Posterior vena cava (tissue), 2 donors: ENCODE measurements around the gene ACOX1. TPM values are rescaled to one million over a fixed set of nuclear protein-coding genes. Genes with fewer than 3 reads are reported as not detected.

ENCODE experiments used
- DNase-seq: peaks from one replicate; pipeline ENCODE4 v3.0.0-alpha.2; 2020; ENCODE audit warnings: low spot score
- intact Hi-C, 2 donors: fragments of 100-400 bp; cut with DNase I; formaldehyde crosslinking; loops; one replicate each; pipeline versions ENCODE4 v1.14.1 to v1.14.2; 2022 to 2023
- long read RNA-seq, 2 donors: library from polyadenylated mRNA; unstranded; transcript quantifications; one replicate each; pipeline ENCODE4 v2.0.0, GENCODE V29; 2020 to 2021
- total RNA-seq, 2 donors: library from RNA; stranded (reverse); fragmentation: NEBNext Ultra II Directional; extraction: Animal tissue kit (Norgen Biotek cat#: 25700); gene quantifications; one replicate each; pipeline ENCODE4 v1.2.1, GENCODE V29; 2021
- donor health status: DM: yes; HTN: yes; CAD: no.
- donor health status: DM: yes; HTN: yes; CAD: no.

Gene ACOX1
- total RNA-seq = 10 to 100 TPM; 45.2 to 46.2 TPM
- long read RNA-seq, donor 1, full-length matches to known transcripts = 2 of 9 reads
- long read RNA-seq, donor 1, partial matches to known transcripts = 2 of 9 reads
- long read RNA-seq, donor 1, other reads (novel, unspliced or antisense) = 5 of 9 reads
- long read RNA-seq, donor 2, full-length matches to known transcripts = 18 of 30 reads
- long read RNA-seq, donor 2, partial matches to known transcripts = 2 of 30 reads
- long read RNA-seq, donor 2, other reads (novel, unspliced or antisense) = 10 of 30 reads

DNA sequence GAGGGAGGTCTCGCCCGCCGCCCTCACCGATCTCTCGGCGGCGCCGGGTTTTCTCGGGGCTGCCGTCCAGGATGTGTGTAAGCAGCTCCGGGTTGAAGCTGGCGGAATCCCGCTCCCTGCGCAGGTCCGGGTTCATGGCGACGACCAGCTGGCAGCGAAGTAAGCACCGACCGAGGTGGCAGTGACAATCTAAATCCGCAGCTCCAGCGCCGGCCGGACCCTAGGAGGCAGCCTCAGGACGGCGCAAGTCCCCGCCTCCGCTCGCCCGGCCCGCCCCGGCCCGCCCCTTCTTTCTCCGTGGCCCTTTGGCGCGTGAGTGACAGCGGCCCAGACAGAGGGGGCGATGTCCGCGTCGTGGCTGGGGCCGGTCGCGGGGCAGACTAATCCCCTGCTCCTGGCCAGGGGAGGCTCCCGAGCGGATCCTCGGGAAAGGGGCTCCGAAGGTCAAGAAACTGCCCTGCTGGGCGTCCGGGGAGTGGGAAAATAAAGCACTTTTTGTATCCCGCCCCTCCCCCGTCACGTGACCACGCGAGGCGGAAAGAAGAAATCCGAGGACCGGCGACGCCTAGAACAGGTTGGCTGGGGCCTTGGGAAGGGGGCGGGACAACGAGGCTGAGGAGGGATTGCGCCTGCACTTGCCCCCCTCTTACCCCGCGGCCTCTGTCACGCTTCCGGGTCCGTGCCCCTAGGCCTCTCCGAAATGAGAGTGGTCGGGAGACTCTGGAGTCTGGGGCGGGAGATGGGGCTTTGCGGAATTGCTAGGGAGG is at the start of gene ACOX1, which contains the start of gene TEN1:
ACOX1 (minus strand) TSS at position 229 of the 767 bp plus-strand sequence; CDS start at position 136, 93 bp downstream.
TEN1 (plus strand) TSS at position 303 of the 767 bp plus-strand sequence. CDS start 6,953 bp downstream, outside the sequence.
- intact Hi-C loops = no loop called here
- peak; percentile 99 for DNase-seq

DNA sequence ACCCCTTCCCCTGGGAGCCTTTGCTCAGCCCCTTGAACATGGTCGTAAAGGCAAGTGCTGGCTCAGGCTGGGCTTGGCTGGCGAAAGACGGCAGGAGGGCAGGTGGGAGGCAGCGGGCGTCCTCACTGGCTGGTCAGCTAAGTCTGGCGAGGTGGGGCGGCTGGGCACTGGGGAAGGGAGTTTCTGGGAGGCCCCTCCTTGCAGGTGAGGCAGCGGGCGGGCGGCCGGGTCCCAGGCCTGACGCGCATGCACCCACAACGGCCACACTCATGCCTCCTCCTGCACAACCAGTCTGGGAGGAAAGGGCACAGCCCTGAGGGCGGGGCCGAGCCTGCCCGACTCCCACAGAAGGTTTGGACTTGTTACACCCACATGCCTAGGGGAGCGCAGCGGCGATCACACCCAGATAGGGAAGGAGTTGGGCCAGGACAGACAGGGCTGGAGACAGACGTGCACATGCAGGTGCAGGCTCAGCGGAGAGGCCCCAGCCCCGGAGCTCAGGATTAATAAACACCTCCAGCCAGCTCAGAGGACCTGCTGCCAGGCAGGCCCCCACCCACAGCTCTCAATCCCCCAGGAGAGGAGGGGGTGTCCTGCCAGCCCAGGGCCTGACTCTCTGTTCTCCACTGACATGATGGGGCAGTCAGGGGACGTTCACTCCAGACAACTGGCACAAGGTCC is 48.3 kb upstream of the ACOX1 start, which contains the start of gene EVPL:
EVPL (minus strand) TSS at position 148 of the 681 bp plus-strand sequence; CDS start at position 40, 108 bp downstream.
- intact Hi-C loops = no loop called here
- no peak for DNase-seq

DNA sequence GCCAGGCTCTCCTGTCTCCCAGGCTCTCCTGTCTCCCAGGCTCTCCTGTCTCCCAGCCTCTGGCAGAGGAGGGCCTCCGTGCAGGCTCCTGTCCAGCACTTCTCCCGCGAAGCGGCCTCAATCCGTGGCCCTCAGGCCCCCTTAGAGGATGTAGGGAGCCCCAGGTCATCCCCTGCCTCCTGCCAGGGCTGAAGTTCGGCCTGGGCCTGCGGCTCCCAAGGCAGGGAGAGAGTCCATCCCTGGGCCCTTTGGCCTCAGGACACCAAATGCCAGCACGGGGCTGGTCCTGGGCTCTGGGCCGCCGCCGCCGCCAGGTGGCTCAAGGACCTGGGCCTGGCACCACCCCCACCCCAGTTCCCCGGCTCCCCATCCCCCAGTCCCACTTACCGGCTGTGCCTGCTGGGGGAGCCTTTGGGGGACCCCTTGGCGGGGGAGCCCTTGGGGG is 47.8 kb upstream of the ACOX1 start:
- intact Hi-C loops = no loop called here
- no peak for DNase-seq

DNA sequence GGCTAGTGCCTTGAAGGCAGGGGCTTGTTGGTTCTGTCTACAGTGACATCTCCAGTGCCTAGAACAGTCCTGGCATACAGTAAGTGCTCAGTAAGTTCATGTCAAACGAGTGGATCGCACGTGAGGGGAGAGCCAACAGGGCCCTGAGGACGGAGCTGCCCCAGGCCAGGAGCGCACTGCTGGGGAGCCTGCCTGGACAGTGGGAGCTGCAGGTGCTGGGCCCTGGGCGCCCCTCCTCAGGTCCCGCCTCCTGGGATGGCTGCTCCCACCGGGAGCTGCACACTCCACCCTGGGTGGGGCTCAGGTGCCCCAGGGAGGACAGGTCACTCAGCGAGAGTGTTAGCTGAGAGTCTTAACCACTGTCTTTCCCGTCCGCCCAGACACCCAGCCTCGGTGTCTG is 46.3 kb upstream of the ACOX1 start:
- intact Hi-C loops = no loop called here

DNA sequence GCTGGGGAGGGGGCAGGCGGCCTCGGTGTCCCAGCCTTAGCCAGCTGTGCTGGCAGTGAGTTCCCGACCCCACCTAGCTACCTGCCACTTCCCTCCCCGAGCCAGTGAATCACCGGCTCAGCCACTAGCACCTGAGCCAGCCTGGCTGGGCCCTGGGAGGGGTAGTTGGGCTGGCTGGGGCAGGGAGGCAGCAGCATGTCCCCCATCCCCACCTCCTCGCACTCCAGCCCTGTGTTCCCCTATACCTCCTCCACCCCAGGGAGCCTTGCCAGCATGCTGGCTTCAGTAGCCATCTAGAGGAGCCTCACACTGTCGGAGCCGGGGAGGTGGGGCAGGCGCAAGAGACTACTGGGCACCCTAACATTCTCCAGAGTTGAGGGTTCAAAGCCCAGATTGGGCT is 45.4 kb upstream of the ACOX1 start:
- intact Hi-C loops = no loop called here
- no peak for DNase-seq

More for the DNA sequence above, 46.3 kb upstream of the ACOX1 start:
- DNase-seq = no peak

DNA sequence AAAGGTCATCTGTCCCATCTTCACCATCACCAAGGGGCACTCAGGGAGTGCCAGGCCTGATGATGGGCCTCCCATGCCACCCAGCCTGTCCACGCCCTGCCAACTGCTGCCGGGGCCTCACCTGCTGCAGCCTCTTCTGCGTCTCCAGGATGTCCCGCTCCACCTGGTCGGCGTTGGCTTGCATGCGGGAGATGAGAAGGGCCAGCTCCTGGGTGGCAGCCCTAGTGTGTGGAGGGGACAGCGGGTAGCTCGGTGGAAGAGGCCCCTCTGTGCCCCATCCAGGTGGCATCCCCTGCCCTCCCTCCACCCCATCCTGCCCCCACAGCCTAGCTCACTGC is 44.9 kb upstream of the ACOX1 start:
- no peak for DNase-seq
- intact Hi-C loops = no loop called here

DNA sequence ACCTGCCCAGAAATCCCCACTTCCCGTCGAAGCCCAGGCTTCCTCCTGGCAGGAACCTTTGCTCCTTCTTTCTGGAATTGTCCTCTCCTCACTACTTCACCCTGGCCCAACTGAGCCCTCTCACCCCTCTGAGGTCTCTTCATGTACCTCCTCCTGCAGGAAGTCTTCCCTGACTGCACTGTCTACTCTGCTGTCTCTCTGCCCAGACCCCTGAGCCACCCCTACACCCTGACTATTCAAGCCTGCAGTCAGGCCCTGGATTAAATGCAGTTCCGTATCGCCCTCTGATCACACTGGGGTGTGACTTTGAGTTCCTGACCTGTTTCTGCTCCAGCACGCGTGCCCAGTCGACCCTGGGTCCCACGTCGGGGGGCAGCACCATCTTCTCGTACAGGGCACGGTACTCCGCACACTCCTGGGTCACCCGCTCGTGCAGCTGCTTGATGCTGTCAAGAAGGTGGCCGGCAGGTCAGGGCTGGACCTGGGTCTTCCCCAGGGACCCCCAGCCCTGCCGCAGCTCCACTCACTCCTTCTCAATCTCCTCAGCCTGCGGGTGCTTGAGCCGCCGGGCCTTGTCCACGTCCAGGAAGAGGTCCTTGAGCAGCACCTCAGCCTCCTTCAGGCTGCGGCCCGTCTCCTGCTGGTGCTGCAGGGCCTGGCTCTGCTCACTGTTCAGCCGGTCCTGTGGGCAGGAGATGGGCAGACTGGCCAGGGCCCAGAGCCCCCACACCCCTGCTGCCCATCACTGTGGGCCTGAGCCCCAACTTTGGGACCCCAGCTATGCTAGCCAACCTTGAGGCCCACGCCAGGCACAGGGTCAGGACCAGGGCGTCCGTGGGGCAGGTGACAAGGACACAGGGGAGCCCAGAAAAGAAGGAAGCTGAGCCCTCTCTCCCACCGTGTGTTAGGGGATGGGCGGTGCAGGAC is 44.3 kb upstream of the ACOX1 start:
- no peak for DNase-seq
- intact Hi-C loops = no loop called here

DNA sequence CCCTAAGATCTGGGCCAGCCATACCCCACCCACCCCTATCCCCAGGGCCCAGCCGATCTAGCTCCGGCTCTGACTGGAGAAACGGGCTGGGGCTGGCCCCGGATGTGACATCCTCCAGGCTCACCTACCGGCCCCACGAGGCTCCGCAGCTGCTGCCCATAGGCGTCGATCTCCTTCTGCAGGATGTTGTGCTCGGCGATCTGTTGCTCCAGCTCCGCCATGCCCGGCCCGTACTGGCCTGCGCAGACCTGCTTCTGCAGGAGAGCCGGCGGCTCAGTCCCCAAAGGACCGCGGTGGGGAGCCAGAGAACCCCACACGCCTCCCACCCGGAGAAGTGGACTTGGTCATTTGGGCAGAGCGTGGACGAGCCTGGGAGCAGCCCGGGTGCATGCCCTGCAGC is 43.3 kb upstream of the ACOX1 start:
- no peak for DNase-seq
- intact Hi-C loops = no loop called here

DNA sequence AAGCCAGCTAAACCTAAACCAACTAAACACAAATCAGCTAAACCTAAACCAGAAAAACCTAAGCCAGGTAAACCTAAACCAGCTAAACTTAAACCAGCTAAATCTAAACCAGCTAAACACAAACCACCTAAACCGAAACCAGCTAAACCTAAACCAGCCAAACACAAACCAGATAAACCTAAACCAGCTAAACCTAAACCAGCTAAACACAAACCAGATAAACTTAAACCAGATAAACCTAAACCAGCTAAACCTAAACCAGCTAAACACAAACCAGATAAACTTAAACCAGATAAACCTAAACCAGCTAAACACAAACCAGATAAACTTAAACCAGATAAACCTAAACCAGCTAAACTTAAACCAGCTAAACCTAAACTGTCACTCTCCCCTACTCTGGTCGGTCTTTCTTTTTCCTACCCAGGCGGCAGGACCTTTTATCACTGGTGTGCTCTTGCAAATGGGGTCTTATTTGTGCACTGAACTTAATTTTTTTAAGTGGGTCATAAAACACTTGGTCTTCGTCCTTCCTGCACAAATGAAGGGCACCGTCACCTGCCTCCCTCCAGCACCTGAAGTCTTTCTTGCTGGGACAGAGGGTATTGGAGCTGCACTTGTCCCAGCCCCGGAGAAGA is 41.0 kb upstream of the ACOX1 start:
- intact Hi-C loops = loop anchor here in 1 of 2 donors (10.0 kb wide), 1 partner anchor 265 kb away; no protein-coding TSS in a partner anchor
- DNase-seq = no peak

DNA sequence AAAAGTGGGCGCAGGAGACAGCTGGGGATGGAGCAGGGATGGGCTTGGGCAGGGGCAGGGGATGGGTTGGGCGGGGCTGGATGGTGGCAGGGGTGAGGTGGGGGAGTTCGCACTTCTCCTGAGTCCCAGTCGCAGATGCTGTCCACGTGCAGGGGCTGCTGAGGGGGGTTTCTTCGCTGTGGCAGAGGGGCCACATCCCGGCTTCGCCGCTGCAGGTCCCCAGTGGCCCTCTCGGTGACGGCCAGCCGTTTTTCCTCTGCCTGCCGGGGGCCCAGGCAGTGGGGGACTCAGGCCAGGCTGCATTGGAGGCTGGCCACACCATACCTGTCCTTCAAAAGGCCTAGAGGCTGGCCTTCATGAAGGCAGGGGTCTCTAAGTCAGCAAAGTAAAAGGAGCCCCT is 39.8 kb upstream of the ACOX1 start:
- intact Hi-C loops = loop anchor here in 1 of 2 donors (10.0 kb wide), 1 partner anchor 266 kb away; no protein-coding TSS in a partner anchor
- DNase-seq = no peak

DNA sequence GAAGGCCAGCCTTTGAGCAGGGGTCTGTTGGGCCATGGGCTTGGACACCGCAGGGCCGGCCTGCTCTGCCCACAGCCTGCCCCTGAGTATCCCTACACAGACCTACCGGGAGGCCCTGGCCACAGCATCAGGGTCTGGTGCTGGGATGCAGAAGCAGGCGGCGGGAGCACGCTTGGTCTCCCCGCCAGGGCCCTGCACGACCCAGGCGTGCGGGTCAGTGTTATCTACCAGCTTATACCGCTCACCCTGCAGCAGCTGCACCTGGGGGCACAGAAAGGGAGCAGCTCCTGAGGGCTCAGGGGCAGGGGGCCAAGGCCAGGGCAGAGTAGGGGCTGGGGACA is 39.3 kb upstream of the ACOX1 start:
- no peak for DNase-seq
- intact Hi-C loops = loop anchor here in 1 of 2 donors (10.0 kb wide), 1 partner anchor 266 kb away; no protein-coding TSS in a partner anchor

DNA sequence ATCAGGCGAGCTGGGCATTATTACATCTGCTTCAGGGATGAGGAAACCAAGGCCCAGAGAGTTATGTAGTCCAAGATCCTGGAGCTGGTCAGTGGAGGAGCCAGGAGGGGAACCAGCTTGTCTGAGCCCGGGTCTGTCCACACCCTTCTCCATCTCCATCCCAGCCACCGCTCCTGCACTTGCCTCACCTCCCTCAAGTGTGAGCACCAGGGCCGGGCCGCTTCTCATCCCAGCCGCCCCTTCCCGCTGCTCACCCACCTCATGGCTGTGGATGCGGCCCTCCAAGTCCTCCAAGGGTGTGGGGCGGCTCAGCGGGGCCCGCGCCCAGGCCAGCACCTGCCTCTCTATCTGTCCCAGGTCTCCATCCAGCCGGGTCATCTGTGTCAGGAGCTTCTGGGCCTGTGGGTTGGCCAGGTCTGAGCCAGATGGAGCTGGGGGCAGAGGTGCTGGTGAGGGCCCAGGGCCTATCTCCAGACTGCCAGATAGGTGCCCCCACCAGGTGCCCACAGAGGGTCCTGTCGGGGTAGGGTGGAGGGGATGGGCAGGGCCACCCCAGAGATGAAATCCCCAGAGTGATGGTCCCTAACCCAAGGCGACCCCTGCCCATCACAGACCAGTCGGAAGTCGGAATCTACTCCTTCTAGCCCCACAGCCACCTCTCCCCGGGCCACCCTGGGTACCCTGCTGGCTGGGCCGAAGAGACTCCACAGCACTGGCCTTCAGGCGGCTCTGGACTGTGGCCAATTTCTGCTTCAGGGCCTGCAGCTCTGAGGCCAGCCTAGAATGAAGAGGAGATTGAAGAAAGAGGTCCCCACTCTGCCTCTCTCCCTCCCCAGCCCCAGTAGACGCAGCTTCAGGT is 38.7 kb upstream of the ACOX1 start:
- DNase-seq = no peak
- intact Hi-C loops = loop anchor here in 1 of 2 donors (10.0 kb wide), 1 partner anchor 267 kb away; no protein-coding TSS in a partner anchor

DNA sequence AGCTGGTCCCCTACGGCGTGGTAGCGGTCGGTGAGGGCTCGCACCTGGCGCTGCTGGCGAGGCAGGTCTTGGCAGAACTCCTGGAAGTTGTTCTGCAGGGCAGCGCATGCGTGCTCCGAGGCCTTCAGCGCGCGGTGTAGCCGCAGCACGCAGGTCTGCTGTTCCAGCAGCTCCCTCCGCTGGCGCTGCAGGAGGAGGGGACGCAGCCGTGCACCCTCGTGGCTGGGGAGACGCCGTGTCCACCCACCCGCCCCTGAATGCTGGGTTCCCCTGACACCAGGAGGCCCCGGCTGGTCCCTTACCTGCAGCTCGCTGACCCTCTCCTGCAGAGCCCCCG is 35.9 kb upstream of the ACOX1 start:
- no peak for DNase-seq
- intact Hi-C loops = loop anchor here (5.0 to 10.0 kb wide), 2 partner anchors 267 to 270 kb away; no protein-coding TSS in a partner anchor

DNA sequence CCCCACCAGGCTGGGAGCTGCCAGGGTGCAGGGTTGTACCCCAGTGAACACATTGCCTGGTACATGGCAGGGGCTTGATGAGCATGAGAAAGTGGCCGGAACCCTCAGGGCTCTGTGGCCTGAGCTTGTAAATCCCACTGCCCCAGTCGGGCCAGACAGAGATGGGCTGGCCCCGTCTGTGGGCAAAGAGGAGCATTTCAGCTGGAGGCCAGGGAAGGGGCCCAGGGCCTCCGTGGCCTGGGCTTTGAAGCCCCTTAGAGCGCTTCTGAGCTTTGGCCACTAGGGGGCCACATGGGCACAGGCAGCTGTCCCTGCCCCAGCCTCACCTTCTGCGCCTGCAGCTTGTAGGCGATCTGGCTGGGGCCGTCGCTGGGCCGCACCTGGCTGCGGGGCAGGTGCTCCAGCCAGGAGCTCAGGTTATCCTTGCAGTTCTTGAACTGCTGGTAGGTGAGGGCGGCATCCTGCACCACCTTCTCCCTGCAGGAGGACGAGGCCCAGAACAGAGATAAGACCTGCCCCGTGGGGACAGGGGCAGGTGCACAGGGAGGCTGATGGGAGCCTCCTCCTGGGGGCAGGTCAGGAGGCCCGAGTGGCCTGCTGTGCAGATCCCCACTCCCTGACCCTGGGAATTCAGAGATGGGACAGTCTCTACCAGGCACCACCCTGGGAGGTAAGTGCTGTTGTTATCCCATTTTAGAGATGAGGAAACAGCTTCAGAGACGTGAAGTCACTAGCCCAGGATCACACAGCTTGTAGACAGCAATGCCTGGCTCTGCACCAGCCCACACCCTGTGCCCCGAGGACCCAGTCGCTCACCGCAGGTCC is 35.3 kb upstream of the ACOX1 start:
- DNase-seq = no peak
- intact Hi-C loops = loop anchor here (5.0 to 10.0 kb wide), 2 partner anchors 268 to 270 kb away; no protein-coding TSS in a partner anchor

DNA sequence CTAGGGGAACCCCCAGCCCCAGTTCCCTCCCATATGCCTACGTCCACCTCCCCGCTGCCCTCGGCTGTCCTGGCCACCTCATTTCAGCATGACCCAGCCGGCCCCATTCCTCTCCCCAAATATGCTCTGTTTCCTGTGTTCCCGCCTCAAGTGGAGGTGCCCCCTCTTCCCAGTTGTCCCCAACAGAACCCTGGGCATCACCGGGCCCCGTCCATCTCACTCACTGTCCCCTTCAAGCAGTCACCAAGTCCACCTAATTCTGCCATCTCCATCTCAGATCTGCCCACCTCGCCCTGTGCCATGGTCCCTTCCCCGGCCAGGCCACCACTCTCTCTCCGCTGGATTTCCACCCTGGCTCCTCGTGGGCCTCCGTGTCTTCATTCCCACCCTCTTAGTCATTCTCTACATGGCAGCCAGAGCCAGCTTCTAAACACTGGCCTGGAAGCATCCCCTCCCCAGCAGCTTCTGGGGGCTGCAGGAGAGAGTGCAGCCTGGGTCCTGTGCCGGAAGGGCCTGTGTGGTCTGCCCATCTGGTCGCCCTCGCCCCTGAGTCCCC is 34.5 kb upstream of the ACOX1 start:
- no peak for DNase-seq
- intact Hi-C loops = loop anchor here (5.0 to 10.0 kb wide), 2 partner anchors 269 to 271 kb away; no protein-coding TSS in a partner anchor

DNA sequence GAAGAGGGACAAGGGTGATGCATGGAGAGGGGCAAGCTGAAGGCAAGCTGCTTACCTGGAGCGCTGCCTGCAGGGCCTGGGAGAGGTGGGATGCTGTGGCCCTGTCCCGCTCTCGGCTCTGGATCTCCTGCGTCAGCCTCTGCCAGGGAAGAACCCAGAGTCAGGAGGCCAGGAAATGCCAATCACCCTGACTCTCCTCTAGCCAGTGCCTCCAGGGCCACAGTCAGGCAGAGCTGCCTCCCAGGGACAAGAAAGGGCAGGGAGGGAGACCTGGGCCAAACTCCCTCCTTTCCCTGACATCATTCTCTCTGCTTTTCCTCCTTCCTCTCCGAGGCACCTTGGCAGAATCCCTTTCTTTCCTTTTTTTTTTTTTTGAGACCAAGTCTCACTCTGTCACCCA is 33.0 kb upstream of the ACOX1 start:
- no peak for DNase-seq
- intact Hi-C loops = loop anchor here (5.0 to 10.0 kb wide), 2 partner anchors 270 to 273 kb away; no protein-coding TSS in a partner anchor
